Hepatocyte (in vitro differentiated cells): ENCODE data around the gene MEST.
"Not testable (repeated sequence)": the region's sequence is repeated elsewhere in the genome, so short reads cannot be mapped to it uniquely, and the experiment has no call there.

Experiments used
- EZH2 ChIP-seq: fragments of 200-600 bp; sonication (generic); IDR thresholded peaks from 2 replicates; pipeline ENCODE4 v1.6.1; 2016; ENCODE audit warnings: antibody characterized with exemption, mild to moderate bottlenecking, borderline replicate concordance
- EZH2phosphoT487 ChIP-seq: fragments of 200-600 bp; sonication (generic); IDR thresholded peaks from one replicate; pipeline ENCODE4 v1.6.1; 2018; ENCODE audit warnings: antibody characterized with exemption, mild to moderate bottlenecking, low read depth, moderate library complexity; ENCODE audit not compliant: unreplicated experiment, severe bottlenecking
- TF ChIP-seq, protein P1 (sequence below): fragments of 200-600 bp; sonication (generic); IDR thresholded peaks from 2 replicates; pipeline ENCODE4 v1.5.1; 2016; ENCODE audit warnings: antibody characterized with exemption, mild to moderate bottlenecking; ENCODE audit not compliant: poor library complexity

- TF ChIP-seq, protein P1, sequence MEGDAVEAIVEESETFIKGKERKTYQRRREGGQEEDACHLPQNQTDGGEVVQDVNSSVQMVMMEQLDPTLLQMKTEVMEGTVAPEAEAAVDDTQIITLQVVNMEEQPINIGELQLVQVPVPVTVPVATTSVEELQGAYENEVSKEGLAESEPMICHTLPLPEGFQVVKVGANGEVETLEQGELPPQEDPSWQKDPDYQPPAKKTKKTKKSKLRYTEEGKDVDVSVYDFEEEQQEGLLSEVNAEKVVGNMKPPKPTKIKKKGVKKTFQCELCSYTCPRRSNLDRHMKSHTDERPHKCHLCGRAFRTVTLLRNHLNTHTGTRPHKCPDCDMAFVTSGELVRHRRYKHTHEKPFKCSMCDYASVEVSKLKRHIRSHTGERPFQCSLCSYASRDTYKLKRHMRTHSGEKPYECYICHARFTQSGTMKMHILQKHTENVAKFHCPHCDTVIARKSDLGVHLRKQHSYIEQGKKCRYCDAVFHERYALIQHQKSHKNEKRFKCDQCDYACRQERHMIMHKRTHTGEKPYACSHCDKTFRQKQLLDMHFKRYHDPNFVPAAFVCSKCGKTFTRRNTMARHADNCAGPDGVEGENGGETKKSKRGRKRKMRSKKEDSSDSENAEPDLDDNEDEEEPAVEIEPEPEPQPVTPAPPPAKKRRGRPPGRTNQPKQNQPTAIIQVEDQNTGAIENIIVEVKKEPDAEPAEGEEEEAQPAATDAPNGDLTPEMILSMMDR: not testable (repeated sequence)
- TF ChIP-seq EZH2, EZH2phosphoT487: not testable (repeated sequence)
These were observed 40.5 kb upstream of the MEST start for GRCh38 chr7:130451344-130451743.
